Mucosa of gallbladder (tissue), 1 donor: ENCODE results near the gene DENND1C. TPM values are rescaled to one million over a fixed set of nuclear protein-coding genes. Genes with fewer than 3 reads are reported as not detected.

Experiments used
- DNase-seq: peaks from one replicate; pipeline ENCODE4 v3.0.0-alpha.2; 2020; ENCODE audit warnings: low spot score
- total RNA-seq: library from RNA; stranded (reverse); gene quantifications from one replicate; pipeline ENCODE4 v1.2.1, GENCODE V29; 2021
- donor health status: DM: no; HTN: no; CAD: no.

The DENND1C gene, protein sequence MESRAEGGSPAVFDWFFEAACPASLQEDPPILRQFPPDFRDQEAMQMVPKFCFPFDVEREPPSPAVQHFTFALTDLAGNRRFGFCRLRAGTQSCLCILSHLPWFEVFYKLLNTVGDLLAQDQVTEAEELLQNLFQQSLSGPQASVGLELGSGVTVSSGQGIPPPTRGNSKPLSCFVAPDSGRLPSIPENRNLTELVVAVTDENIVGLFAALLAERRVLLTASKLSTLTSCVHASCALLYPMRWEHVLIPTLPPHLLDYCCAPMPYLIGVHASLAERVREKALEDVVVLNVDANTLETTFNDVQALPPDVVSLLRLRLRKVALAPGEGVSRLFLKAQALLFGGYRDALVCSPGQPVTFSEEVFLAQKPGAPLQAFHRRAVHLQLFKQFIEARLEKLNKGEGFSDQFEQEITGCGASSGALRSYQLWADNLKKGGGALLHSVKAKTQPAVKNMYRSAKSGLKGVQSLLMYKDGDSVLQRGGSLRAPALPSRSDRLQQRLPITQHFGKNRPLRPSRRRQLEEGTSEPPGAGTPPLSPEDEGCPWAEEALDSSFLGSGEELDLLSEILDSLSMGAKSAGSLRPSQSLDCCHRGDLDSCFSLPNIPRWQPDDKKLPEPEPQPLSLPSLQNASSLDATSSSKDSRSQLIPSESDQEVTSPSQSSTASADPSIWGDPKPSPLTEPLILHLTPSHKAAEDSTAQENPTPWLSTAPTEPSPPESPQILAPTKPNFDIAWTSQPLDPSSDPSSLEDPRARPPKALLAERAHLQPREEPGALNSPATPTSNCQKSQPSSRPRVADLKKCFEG
- total RNA-seq, result 8.0 TPM

DNA sequence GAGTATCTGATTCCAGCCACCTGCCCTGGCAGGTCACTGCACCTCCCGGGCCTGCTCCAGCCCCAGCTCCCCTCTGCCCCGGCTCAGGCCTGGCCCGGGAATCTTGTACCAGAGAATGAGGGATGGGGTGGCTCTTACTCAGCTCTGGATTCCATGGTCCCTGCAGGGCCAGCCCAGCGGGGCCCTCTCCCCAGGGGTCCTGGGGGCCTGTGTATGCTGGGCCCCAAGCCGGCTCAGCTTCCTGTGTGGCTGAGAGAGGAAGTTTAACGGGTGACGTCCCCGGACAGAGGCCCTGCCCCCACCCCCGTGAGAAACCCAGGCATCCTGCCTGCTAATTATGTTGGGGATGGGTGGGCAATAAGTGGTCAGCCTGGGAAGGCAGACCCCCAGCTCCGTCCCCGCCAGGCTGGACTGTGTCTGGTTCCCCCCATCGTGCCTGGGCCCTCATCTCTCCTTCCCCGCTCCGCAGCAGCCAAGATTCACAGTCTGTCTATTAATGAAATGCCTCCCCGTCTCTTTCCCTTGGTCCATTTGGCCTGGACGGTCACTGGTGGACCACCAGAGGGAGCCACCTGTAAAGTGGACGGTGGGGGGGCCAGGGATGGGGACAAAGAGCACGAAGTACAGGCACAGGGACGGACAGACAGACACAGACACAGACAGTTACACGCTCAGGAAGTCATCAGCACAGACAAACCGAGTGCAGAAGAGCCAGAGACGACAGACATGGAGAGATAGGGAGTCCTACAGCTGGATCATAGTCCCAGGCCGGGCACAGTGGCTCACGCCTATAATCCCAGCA, at the start of gene DENND1C:
Gene DENND1C, minus strand, starts transcription at position 247 of the 802 bp plus-strand sequence. Its CDS starts 92 bp downstream, at position 155.
- peak; percentile 34 for DNase-seq

DNA sequence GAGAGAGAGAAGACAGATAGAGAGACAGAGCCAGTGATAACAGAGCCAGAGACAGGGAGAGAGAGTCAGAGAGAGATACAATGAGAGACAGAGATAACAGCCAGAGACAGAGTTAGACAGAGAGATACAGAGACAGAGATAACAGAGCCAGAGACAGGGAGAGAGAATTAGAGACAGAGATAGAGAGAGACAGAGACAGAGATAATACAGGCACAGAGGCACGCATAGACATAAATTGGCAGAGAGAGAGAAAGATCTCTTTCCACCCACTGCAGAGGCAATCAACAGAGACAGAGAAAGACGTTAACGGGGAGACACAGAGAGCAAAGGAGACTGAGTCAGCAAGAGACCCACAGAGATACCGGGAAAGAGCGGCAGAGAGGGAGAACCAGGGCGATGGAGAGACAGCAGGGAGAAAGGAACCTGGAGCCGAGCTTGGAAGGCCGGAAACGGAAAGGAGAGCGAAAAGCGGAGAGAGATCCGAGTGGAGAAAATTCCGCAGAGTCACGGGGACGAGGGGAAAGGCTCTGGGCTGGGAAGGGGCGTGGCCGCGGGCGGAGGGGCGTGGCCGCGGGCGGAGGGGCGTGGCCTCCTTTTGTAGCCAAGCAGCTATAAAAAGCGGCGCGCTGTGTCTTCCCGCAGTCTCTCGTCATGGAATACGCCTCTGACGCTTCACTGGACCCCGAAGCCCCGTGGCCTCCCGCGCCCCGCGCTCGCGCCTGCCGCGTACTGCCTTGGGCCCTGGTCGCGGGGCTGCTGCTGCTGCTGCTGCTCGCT, 49.0 kb upstream of the DENND1C start, which contains the start of gene TNFSF9:
Gene TNFSF9, plus strand, starts transcription at position 641 of the 777 bp plus-strand sequence. Its CDS starts 11 bp downstream, at position 652.
- DNase-seq, result peak; percentile 91

DNA sequence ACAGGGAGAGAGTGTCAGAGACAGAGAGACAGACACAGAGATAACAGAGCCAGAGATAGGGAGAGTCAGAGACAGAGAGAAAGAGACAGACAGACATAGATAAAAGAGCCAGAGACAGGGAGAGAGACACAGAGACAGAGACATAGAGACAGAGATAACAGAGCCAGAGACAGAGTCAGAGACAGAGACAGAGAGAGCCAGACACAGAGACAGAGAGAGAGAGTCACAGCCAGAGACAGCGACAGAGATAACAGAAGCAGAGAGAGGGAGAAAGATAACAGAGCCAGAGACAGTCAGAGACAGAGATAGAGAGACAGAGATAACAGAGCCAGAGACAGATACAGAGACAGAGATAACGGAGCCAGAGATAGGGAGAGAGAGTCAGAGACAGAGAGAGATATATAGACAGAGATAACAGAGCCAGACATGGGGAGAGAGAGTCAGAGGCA, 48.4 kb upstream of the DENND1C start:
- no peak for DNase-seq

DNA sequence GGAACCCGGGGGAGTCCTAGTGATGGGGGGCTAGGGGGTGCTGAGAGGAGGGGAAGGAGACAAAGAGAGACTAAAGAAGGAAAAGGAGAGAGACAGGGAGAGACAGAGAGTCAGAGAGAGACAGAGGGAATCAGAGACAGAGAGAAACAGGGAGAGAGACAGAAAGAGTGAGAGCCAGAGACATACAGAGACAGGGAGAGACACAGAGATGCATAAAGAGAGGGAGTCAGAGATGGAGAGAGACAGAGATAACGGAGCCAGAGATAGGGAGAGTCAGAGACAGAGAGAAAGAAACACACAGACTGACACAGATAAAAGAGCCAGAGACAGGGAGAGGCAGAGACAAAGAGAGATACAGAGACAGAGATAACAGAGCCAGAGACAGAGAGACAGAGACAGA, 47.8 kb upstream of the DENND1C start:
- DNase-seq, result no peak

DNA sequence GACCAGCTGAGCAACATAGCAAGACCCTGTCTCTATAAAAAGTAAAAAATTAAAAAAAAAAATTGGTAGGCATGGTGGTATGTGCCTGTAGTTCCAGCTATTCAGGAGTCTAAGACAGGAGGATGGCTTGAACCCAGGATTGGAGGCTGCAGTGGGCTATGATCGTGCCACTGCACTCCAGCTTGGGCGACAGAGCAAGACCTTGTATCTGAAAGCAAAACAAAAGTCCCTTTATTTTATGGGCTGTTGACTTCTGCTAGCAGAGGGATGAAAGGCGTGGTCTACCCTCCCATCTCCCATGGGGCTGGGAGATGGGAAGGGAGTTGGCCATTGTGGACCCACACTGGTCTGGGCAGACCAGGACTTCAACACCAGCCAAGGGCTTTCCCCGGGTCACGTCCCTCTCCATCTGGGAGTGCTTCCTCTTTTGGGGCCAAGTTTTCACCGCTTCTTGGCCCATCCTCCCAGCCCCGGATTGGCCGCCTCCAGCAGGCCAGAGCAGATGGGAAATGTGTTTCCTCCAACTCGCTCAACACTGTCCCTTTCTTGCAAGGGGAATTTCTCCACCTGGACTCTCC, 47.0 kb upstream of the DENND1C start:
- DNase-seq, result no peak

DNA sequence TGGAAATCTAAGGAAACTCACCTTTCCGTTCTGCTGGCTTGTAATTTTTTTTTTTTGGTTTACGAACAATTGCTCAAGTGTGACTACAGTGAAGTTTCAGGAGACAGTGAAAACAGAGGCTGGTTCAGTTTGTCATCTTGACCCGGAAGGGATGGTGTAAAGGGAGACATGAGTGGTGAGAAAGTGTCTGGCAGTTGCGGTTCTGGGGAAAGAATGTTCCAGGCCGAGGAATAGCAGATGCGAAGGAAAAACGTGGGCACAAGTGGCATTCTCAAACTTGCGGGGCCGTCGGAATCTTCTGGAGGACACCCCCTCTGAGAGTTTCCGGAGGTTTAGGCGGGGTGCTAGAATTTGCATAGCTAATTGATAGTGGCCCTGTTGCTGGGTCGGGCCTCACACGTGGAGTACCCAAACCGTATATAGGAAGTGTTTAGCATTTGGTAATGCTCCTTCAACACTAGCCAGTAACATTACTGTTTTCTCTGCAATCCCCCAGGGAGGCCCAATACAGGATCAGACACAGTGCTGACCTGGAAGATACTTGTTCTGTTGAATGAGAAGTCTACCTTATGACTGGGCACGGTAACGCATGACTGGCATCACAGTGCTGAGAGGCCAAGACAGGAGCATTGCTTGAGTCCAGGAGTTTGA, 46.4 kb upstream of the DENND1C start:
- no peak for DNase-seq

DNA sequence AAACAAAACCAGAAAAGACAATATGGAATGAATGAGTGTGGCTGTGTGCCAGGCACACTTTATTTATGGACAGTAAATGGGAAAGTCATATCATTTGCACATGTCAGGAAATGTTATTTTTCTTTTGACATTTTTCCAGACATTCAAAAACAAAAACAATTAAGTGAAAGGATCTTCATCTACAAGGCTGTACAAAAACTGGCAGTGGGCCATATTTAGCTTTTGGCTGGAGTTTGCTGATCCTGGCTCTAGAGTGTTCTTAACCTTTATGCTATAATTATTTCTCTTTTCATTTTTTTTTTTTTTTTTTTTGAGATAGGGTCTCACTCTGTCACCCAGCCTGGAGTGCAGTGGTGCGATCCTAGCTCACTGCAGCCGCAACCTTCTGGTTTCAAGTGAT, 42.7 kb upstream of the DENND1C start:
- DNase-seq, result no peak

DNA sequence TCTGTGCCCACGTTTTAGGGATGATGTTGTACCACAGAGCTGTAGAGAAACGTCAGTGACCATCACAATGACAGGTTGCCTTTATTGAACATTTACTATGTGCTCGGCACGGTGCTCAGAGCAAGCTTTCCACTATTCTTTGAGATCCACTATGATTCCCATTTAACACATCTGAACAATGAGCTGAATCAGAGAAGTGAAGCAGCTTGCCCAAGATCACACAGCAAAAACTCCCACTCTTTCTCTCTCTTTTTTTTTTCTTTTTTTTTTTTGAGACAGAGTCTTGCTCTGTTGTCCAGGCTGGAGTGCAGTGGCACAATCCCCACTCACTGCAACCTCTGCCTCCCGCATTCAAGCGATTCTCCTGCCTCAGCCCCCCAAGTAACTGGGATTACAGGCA, 41.1 kb upstream of the DENND1C start:
- DNase-seq, result no peak

DNA sequence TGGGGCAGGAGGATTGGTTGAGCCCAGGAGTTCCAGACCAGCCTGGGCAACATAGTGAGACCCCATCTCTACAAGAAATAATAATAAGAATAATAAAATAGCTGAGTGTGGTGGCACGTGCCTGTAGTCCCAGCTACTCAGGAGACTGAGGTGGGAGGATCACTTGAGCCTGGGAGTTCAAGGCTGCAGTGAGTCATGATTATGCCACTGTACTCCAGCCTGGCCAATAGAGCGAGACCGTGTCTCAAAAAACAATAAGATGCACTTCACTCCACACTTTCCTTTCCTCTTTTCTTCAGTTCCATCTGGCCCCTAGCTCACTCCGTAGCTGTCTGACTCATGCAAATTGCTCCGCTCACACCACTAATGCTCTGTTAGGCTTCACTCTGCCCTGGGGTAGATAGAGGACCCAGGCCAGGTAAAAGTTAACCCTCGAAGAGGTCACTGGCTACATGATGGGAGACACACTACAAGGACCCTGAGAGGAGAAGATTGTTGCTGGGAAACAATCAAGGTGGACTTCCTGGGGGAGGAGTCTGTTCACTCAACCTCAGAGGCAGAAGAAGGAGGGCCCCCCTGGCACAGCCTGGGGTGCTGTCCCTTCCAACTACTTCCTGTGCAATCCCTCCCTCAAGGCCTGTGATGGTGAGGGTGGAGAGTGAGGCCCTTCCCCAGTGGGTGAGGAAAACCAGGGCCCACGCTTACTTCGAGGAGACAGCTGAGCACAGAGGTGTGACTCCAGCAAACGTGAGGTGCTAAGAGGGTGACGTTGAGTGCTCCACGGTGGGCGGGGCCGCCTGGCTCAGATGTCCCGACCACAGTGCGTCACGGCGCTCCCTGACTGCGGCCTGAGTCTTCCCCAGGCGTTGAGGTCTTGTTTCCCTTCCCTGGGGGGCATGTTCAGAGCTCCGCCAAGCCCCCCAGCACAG, 40.4 kb upstream of the DENND1C start:
- no peak for DNase-seq

DNA sequence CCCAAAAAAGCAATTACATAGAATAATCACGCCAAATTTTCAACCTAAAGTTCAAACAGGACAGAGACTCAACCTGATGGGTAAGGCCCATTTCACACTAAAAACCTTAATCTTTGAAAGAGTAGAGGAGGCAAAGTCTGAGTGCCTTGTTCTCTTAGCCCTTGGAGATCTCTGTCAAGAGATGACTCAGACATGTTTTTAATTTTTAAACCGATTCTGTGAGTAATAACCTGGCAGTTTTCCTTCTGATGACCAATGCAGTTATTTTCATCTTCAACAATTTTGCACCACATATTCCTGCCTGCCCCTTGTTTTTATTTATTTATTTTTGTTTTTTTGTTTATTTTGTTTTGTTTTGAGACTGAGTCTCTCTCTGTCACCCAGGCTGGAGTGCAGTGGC, 37.7 kb upstream of the DENND1C start:
- DNase-seq, result no peak

DNA sequence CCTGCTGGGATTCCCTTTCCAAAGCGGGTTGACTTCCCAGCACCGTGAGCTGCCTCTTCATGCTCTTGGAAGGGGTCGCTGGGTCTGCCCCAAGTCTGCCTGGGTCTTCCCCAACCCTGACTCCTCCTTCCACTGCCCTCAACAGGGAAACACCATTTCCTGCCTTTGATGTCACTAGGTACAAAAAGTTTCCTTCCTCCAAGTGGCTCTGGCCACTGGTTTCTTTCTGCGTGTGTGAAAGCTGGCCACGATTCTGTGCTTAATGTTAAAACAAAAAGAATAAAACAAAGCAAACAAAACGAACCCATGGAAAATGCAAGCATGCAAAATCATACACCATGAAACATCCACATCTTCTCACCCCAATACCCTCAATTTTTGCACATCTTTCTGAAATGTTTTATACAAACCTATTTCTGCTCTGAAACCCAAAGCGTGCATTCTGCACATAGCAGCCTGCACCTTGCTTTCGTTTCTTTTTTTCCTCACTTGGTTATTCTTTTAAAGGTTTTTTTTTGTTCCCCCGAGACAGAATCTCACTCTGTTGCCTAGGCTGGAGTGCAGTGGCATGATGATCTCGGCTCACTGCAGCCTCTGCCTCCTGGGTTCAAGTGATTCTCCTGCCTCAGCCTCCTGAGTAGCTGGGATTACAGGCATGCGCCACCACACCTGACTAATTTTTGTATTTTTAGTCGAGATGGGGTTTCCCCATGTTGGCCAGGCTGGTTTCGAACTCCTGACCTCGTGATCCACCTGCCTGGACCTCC, 36.7 kb upstream of the DENND1C start:
- DNase-seq, result no peak

DNA sequence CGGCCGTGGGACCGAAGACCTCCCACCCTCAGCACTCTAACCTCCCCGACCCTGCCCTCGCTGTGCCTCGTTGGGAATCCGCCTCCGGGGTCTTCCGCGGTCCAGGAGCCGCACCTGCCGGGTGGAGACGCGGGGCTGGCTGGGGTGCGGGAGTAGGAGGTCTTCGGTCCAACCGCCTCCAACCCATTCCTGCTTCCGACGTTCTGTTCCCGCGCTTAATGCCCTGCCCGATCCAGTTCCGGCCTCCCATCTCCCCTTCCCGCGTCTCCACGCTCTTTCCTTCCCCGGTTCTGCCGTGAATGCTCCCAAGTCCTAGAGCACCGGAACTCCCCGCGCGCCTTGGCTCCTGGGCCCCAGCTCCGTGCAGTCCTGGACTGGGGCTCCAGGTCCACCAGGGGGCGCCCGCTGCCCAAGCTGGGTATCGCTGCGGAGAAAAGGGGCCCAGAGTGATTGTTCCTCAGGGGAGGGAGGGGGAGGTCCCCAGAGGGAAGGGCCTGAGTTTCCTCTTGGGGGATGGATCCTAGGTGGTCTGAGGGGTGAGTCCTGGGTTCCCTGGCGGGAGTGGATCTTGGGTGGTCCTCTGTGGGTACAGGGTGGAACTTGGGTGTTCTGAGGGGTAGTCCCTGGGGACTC, 35.2 kb upstream of the DENND1C start:
- peak; percentile 88 for DNase-seq

DNA sequence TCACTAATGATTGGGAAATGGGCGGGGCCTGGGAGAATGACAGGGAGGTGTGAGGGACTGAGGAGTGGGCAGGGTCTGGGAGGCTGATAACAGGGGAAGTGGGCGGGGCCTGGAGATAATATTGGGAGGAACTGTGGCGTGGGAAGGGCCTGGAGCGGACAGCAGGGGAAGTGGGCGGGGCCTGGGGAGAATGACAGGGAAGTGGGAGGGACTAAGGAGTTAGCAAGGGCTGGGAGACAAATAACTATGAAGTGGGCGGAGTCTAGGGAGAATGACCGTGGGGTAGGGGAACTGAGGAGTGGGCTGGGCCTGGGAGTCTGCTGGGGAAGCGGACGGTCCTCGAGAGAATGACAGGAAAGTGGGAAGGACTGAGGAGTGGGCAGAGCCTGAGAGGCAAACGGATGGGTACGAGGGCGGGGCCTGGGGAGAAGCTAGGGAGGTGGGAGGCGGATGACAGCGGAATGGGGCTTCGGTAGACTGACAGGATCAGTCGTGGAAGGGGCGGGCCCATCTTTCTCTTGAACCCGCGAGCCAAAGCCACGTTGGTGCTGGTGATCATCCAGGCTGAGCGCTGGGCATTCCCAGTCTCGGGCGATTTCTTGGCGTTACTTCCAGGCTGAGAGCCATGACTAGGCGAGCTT, 34.6 kb upstream of the DENND1C start:
- DNase-seq, result peak; percentile 94

DNA sequence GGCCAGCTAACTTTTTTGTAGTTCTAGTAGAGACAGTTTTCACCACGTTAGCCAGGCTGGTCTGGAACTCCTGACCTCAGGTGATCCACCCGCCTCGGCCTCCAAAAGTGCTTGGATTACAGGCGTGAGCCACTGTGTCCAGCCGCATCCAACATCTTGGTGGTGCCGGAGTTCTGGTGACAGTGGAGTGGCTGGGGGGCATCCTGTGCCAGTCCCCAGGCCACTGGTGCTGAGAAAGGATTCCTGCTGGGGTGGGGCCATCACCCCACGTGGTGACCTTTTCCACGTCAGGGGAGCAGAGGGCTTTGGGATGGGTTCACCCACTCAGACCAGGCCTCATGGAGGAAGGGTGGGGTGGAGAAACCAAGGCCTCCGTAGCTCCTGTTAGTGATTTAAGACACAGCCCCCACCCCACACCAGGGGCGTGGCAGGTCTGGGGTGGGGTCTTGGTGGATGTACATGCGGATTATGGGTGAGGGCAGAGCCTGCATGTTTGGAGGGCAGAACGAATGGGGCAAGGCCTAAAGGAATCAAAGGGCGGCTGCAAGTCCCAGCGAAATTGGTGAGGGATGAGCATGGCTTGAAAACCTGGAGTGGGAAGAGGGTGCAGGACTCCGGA, 33.4 kb upstream of the DENND1C start:
- DNase-seq, result no peak

DNA sequence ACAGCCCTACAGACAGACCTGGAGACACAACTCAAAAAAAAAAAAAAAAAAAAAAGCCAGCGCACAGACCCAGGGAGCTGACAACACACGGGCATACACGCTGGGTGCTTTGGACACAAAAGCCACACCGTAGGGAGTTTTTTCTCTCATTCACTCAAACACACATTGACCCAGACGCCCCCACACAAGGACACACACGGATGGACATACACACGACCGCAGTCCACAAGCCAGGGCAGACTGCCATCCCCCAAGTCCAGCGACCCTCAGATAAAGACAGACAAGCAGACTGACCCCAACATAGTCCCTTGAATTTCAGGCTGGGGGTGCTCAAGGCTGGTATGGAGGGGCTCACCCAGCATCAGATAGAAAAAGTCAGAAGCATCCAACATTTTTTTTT, 32.5 kb upstream of the DENND1C start:
- DNase-seq, result no peak

DNA sequence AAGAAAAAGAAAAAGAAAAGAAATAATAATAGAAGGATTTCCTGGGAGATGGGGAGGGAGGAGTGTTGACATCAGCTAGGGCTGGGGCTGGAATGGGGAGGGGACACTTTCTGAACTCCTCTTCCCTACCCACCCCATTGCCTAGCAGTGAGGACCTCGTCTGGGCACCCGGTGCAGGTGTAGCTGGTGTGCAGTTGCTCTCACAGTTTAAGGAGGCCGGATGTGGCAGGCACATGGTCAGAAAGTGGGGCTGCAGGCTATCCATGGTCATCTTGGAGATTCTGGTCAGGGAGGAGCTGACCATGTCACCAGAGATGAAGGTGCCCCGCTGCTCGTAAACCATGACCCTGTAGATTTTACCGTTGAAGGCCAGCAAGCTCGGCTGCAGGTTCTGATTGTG, 29.0 kb upstream of the DENND1C start:
- no peak for DNase-seq
